NB4 (cell line): ENCODE data around the gene MRPL34.

Source experiments
- CTCF ChIP-seq: IDR thresholded peaks from one replicate; pipeline ENCODE4 v1.5.1; 2012; ENCODE audit warnings: low read depth, low read length
- POLR2A ChIP-seq: IDR thresholded peaks from 2 replicates; pipeline ENCODE4 v1.6.1; 2011; ENCODE audit warnings: mild to moderate bottlenecking; ENCODE audit not compliant: insufficient read length; ENCODE audit errors: extremely low read depth

DNA sequence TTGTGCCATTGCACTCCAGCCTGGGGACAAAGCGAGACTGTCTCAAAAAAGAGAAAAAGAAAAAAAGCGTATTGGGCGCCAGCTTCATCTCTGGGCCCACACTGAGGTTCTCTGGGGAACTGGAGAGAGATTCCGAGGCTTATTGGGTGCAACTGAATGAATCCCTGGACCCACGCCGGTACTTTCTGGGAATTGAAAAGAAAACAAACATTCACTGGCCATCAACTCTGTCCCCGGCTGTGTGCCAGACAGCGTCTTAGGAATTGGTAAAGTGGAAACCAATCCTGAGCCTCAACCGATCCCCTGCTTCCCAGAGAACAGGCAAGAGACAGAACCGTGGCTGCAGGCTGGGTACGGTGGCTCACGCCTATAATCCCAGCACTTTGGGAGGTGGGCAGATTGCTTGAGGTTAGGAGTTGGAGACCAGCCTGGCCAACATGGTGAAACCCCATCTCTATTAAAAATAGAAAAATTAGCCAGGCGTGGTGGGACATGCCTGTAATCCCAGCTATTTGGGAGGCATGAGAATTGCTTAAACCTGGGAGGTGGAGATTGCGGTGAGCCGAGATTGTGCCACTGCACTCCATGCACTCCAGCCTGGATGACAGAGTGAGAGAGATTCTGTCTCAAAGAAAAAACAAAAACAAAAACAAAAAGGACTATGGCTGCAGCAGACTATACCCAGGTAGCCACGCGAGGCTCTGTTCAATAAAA lies 20.4 kb downstream of the MRPL34 start:
- TF ChIP-seq CTCF (no peak), POLR2A (no peak)
